ENCODE results near the gene GNAT1.
"Not testable (repeated sequence)": the region's sequence is repeated elsewhere in the genome, so short reads cannot be mapped to it uniquely, and the experiment has no call there.

Gene GNAT1

DNA sequence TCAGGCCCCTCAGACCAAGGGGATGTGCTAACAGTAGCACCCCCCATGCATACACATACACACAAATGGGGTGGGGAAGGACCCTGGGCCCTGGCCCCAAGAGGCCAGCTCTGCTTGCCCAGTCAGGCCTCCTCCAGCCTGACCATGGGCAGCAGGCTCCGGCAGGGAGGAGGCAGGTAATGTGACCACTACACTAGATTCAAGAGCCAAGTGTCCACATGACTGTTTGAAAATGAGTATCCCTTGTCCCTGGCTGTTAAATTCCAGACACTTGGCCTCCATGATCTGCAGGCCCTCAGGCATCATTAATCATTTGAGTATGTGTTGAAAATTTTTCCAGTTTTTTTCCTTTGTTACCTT is 30.7 kb downstream of the GNAT1 start:
- no peak for DNase-seq (ENCODE audit: low spot score)

DNA sequence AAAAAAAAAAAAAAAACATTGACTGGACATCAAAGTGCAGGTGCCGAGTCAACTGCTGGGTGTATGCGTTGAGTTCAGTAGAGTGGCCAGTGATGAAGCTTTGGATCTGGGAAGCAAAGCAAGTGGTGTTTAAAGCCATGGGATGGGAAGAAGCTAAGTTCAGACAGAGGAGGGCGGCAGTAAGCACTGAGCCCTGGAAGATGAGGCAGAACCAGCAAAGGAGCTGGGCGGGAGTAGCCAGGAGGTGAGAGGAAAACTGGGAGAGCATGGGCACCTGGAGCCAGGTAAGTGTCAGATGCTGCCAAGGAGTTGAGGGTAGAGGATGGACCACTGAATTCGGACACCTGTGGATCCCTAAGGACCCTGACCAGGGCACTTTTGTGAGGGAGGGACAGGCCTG is 33.2 kb downstream of the GNAT1 start:
- DNase-seq (ENCODE audit: low spot score), result no peak

DNA sequence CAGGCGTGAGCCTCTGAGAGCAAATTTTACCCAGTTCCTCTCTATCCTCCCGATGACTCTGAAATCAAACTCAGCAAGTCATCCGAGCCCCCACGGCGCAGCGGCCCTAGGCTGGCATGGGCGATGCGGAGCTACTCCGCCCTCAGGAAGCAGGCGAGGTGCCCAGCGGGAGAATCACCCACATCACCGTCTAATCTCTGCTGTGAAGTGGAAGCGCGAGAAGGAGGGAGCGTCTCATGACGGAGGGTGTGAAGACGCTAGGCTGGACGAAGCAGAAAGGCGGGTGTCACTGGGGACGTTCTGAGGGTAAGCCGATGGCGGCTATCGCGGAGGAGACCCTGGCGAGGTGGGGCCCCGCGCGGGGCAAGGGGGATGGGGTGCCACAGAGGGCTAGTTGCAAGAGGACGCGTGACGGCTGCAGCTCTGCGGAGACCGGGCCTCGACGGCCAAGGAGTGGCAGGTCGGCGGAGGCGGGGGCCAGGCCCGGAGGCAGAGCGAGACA is 35.5 kb downstream of the GNAT1 start:
- no peak for DNase-seq (ENCODE audit: low spot score)

DNA sequence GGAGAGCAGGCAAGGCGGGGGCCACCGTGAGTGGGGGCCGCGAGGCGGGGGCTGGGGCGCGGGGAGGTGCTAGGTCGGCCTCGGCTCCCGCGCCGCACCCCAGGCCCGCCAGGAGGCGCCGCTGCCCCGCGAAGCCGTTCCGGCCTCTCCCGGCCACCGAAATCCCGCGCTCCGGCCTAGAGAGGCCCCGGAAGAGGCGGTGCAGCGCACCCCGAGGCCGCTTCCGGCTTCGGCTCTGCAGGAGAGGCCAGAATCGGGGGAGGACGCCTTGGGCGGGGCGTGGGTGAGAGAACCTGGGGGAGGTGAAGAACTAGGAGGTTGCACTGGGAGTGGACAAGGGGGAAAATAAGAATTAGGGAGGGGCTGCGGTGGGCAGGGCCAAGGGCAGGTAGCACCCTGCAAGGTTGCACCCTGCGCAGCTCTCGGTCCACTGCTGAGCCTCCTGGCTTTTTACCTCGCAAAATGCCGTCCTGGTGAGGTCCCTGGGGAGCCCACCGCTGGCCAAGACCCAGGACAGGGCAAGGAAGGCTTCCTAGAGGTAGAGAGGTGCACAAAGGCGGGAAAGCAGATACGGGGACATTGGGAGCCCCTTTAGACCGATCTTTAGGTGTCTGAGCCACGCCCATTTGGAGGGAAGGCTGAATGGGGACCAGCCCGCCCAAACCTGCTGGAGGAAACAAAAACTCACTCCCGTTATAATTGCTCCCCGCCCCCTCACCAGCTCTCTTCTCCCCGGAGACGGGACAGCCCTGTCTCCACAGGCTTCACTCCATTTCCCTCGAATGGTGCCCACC is 36.2 kb downstream of the GNAT1 start:
- peak; percentile 91 for DNase-seq (ENCODE audit: low spot score)

DNA sequence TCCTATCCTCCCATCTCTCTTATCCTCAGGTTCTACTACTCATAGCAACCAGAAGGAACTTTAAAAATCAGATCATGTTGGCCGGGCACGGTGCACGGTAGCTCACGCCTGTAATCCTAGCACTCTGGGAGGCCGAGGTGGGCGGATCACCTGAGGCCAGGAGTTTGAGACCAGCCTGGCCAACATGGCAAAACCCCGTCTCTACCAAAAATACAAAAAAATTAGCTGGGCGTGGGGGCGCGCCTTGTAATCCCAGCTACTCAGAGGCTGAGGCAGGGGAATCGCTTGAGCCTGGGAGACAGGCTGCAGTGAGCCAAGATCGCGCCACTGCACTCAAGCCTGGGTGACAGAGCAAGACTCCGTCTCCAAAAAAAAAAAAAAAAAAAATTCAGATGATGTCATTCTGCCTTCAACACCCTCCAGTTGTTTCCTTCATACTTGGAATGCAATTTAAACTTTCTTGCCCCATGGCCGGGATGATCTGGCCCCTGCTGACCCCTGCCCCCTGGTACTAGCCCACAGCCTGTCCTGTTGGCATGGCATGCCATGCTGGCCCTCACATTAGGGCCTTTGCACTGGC is 36.9 kb downstream of the GNAT1 start:
- DNase-seq (ENCODE audit: low spot score), result not testable (repeated sequence)

DNA sequence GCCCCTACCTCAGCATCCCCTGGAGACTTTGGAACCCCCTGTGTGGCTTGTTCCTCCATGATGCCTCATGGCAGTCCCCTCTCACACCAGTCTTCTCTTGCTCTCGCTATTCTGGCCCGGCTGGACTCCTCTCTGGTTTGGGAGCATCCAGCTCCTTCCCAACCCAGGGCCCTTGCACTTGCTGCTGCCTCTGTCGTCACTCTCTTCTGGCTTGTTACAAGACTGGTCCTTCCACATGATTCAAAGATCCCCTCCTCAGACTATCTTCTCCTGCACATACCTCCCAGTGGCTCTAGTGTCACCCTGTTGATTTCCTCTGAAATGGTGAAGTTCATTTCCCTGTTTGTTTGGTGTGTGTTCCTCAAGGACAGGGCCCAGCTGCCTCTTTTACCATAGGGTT is 38.1 kb downstream of the GNAT1 start:
- DNase-seq (ENCODE audit: low spot score), result no peak

DNA sequence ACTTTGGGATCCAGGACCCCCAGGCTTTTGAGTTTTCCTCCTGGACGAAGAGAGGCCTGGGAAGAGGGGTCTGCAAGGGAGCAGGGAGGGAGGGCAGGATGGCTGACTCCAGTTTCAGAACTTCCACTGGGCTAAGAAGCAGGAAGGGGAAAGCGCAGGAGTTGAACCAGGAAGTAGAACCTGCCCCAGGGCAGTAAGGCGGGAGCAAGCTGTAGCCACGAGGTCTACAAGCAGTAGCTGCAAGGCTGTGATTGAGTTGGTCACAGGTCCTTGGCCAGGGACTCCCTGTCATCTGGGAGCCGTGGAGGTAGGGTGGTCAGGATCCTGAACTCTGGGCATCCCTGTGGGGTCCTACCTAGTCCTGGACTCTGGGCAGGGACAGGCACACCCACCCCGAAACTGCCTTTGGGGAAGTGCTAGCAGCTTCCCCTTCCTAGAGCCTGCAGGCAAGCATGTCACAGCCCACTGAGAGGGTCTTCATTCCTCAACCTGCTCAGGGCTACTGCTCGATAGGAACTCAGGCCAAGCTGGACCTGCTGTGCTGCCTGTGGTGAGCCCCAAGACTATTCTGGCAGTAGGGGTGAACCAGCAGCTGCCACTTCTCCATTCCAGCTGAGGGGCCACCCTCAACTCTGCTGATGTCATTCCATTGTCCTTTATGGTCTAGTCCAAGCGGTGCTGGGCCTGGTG is 38.8 kb downstream of the GNAT1 start:
- DNase-seq (ENCODE audit: low spot score), result no peak

DNA sequence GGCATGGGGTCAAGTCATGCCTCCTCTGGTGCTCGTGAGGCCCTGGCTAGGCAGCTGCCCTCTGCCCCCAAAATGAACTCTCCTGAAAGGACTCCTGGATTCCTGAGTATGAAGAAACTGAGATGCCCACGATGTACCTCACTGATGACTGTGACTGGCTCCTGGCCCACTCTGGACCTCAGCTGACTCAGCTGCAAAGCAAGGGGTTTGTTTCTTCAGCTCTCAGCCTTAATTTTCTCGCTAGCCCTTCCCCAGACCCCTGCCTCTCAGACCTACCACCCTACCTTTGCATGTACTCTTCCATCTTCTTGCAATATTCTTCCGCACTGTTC is 39.4 kb downstream of the GNAT1 start:
- no peak for DNase-seq (ENCODE audit: low spot score)

DNA sequence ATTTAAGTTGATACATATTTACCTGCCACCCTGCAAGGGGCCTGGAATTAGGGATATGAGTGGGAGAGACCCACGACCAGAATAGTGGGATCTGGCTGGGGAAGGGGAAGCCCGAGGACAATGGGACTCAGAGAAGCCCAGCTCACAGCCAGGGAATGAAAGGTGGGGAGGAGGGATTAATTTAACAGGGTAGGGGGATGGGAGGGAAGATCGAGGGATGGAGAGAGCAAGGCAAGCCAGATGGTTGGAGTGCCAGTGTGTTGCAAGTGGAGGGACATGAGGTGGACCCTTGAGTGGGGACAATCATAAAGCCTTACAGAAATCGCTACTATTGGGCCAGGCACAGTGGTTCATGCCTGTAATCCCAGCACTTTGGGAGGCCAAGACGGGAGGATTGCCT is 40.2 kb downstream of the GNAT1 start:
- DNase-seq (ENCODE audit: low spot score), result no peak

DNA sequence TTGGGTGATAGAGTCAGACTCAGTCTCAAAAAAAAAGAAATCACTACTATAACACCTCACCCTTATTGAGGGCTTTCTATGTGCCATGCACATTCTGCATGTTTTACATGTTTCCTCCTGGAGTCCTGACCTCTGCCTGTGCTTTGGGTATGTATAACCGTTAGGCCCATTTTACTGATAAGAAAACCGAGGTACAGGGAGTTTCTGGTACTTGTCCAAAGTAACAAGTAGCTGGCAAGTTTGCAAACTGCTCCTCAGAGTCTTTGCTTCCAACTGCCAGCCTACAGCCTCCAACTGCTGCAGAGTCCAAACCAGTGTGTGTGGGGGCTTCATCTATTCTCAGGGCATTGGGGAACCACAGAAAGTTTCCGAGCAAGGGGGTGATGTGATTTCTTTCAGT is 40.9 kb downstream of the GNAT1 start:
- DNase-seq (ENCODE audit: low spot score), result no peak

DNA sequence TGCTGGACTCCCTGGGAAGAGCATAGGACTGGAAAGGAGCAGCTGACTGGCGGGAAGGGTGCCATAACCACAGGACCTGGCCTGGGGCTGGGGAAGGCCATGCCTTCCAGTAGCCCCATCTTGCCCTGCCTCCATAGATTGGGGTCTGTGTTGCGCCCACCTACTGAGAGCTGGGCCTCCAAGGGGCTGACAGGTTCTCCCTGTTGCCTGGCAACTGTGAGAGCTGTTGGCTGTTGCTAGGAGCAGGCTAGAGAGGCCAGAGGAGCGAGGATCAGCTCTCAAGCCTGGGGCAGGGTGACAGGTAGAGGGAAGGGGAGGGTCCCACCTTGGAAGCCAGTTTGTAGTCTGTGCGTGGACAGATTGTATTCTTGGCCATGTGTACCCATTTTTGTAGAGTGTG is 41.8 kb downstream of the GNAT1 start:
- no peak for DNase-seq (ENCODE audit: low spot score)

DNA sequence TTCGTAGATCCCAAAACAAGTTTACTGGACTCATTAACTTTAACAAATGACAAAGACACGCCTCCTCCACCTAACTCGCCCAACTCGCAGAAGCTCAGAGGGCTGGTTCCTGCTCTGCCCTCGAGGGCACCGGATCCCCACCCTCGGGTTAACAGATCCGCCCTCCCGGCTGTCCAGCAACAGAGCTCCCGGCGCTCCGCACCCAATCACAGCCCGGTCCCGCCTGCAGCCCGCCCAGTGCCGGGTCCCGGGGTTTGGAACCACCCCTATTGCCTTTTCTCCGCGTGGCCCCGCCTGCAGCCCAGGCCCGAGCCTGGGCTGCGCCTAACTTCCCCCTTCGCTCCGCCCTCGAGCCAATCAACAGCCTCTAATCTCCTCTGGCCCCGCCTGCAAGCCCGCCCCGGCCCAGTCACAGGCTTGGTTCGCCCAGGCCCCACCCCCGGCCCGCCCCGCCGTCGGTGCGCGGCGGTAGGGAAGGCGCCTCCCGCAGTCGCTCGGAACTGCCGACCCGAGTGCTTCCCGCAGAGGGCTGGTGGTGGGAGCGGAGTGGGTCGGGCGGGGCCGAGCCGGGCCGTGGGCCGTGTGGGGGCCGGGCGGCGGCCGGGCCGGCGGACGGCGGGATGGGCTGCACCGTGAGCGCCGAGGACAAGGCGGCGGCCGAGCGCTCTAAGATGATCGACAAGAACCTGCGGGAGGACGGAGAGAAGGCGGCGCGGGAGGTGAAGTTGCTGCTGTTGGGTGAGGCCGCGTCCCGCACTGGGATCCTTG is 44.5 kb downstream of the GNAT1 start, which contains the start of gene GNAI2:
GNAI2 (plus strand) TSS at position 489 of the 768 bp plus-strand sequence; CDS start at position 621, 132 bp downstream.
- DNase-seq (ENCODE audit: low spot score), result peak; percentile 96

DNA sequence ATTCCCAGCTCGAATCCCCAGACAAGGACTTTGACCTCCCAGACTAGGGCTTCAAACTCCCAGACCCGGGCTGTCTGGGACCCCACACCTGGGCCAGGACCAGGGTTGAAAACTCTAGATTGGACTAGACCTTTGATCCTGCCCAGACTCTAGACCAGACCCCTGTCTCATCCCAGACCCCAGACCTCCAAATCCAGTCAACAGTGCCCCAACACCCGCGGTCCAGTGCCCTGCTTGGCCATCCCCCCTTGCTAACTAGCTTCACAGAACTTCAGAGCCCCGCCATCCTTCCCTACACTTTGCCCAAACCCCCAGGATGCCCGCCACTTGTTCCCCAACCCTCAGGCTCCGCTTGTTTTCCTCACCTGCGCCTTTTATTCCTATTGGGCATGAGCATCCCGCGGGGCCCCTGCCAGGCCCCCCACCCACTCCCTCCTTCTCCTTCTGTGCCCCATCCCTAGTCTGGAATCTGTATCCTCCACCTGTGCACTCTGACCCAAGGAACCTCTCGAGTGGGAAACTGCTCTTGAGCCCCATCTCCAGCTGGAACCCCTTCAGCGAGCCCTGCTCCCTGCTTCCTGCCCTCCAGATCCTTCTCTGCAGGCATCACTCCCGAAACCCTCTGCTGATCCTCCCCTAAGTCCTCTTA is 45.2 kb downstream of the GNAT1 start:
- DNase-seq (ENCODE audit: low spot score), result no peak

DNA sequence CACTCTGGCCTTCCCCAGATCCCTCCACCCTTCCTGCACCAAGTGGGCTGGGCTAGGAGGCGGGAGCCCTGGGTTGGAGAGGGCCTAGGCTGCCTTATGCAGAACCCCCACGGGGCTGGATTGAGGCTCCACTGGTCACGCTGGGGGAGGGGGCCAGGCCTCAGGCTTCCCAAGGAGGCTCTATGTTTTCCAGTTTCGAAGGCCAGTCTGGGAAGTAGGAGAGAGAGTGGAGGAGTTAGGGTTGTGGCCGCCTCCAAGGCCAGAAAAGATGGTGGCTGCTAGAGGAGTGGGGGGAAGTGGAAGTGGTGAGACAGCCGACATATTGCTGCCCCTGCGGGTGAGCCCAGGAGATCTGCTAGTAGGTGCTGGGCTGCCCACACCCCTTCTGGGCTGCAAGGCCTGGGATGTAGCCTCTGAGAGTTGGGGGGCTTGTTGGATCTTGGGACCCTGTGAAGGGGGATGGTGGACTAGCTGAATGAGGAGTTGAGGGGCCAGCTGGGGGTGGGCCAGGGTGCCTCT is 45.8 kb downstream of the GNAT1 start:
- no peak for DNase-seq (ENCODE audit: low spot score)

DNA sequence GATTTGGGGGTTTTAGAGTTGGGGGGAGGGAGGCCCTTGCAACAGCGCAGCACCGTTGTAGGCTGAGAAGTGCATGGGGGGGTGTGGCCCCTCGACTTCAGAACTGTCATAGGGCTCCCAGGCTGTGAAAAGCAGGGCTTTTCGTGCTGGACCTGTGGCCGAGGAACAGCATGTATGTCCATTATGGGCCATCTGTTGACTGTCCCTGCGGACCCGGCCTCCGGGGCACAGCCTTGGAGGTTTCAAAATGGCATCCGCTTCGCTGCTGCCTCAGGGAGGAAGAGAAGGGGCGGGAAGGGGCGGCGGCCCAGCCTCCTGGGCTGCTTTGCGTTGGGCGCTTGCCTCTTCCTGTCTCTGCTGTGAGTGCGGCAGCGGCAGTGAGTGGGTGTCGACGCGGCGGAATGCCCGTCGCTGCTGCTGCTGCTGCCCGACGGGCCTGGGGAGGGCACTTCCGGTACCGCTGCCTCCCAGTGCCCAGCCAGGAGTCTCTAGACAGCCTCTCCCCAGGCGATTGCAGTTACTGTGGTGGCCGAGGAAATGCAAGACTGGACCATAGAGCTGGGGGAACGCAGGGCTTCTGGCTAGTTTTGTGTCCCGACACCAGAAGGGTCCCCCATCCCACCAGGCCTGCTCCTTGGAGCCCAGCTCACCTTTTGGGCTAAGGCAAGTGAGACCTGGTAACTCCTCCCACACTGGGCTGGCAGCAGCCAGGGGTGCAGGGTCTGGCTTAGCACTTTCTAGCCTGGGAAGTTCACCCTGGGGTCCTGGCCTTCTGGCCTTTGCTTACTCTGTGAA is 46.5 kb downstream of the GNAT1 start:
- peak; percentile 61 for DNase-seq (ENCODE audit: low spot score)

DNA sequence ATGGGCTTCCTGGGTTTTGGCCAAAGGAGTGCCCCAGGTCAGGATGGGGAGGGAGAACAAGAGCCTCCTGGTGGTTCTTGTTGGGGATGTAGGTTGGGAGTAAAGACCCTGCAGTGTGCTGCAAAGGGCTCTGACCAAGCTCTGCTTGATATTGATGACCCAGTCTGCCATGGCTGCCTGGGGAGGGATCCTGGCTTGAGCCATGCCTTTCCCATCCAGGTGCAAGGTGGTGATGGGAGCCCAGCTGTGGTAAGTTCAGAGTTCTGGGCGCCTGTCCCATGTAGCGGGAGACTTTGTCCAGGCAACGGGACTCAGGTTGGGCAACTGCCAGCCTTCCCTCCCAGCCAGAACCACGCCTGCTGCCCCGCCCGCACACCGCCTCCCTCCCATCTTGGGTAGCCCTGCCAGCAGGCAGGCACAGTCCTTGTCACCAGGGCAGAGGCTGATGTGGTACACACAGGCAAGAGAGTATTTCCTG is 47.2 kb downstream of the GNAT1 start:
- DNase-seq (ENCODE audit: low spot score), result no peak

DNA sequence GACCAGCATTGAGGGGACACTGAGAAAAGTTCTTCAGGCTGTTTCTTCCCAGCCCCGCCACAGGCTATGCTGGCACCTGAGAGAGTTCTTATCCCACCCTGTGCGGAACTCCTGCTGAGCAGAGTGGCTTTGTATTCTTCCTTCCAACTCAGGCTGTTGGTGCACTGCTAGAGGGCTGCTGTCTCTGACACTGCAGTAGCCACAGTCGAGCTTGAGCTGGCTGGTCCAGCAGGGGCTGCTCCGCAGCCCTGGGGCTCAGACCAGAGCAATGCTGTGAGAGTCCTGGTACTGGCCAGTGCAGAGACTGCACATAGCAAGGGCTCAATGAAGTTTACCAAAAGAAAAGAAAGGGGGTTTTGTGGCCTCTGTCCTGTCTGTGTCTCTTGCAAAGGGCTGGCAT is 48.2 kb downstream of the GNAT1 start:
- no peak for DNase-seq (ENCODE audit: low spot score)

DNA sequence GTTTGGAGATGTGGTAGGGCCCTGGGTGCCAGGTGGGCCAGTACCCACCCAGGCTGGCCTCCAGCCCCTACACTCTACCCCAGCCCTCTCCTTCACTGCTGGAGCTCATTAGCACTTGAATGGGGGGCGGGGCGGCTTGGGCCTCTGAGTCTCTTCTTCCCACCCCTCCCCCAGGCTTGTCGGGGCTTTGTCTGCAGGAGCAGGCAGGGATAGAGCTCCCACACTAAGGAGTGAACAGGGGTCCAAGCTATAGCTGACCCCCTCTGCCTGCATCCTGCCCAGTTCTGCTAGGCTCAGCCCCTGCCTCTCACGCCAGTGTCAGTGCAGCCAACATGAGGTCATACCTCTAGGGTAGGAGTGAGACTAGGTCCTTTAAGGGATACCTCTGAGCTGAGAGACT is 49.8 kb downstream of the GNAT1 start:
- peak; percentile 69 for DNase-seq (ENCODE audit: low spot score)

DNA sequence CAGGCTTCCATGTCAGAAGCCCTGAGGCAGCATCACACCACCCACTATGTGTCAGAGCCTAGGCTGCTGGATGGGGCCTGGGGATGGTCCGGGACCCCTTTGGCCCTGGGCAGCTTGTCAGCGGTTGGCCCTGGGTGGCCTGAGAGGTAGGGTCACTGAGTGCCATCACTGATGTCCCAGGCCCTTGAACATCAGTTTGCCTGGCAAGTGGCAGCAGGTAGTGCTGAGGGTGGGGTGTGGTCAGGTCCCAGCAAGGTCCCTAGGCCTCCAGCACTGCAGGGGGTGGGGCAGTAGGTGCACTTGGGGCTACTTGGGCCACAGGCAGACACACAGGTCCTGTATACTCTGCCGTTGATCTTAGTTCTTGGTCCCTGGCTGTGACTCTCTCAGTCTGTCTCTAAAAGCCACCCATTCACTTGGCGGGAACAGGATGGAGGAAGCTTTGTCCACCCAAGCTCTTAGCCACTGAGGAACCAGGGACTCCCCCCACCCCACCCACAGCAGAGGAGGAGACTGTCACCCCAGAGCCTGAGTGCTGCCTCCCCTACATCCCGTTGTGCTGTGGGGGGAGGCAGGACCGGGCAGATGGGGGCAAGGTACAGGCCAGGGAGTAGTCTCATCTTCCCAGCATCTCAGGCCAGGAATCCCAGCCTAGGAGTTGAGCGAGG is 50.4 kb downstream of the GNAT1 start:
- no peak for DNase-seq (ENCODE audit: low spot score)

DNA sequence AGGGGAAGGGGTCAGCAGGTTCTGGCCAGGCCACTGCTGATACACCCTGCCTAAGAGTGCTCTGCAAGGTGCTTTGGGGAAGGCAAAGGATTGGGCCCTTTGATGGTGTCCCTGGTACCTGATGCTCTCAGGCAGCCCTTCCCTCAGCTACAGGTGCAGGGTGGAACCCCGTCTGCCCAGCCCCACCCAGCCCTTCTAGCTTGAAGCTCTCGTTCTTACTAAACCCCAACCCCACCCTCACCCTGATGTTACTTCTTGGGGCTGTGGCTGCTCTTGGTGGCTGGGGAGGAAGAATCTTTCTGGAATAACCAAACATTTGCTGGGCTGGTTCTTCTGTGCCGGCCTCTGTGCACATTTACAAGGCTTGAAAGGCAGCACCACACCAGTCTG is 51.0 kb downstream of the GNAT1 start:
- DNase-seq (ENCODE audit: low spot score), result no peak
